HG03521 (cell line): ENCODE measurements around the gene MTHFD2L.
"Not testable (repeated sequence)": the region's sequence is repeated elsewhere in the genome, so short reads cannot be mapped to it uniquely, and the experiment has no call there.

ENCODE experiments used
- ATAC-seq: cut with Tn5 transposase; IDR thresholded peaks from one replicate; pipeline ENCODE4 v1.9.1; 2021; ENCODE audit warnings: mild to moderate bottlenecking, moderate library complexity; ENCODE audit not compliant: unreplicated experiment

MTHFD2L gene

DNA sequence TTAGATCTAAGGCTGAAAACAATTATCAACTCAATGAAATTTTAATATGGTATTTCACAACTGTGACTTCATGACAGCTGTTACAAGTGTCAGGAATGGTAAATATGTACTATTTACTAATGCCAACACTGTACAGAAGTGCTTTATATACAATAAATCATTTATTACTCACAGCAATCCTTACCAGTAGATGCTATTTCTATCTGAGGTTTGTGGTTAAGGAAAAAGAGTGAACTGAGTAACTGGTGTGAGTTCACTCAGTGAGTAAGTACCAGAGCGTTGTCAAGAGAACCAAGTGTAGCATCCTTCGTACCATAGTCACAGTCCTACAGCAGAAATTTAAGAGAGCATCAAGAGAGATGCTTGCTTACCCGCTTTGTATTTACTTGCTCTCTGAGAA lies 23.3 kb downstream of the MTHFD2L start:
- no peak for ATAC-seq

DNA sequence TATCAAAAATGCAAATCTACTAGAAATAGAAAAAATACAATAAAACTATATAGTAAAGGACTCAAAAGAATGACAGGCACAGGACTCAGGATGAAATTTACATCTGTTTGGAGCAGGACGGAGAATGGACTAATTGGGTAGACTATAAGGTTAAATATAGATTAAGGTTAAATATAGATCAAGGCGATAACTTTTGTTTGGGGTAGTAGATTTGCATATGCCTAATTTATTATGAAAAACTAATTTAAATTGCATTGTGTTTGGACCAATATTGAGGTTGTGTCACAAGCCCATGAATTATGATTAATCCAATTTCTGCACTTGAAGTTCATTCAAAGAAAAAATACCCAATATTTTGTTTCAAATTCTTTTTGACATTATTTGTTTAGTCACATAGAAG lies 31.0 kb downstream of the MTHFD2L start:
- ATAC-seq = no peak

DNA sequence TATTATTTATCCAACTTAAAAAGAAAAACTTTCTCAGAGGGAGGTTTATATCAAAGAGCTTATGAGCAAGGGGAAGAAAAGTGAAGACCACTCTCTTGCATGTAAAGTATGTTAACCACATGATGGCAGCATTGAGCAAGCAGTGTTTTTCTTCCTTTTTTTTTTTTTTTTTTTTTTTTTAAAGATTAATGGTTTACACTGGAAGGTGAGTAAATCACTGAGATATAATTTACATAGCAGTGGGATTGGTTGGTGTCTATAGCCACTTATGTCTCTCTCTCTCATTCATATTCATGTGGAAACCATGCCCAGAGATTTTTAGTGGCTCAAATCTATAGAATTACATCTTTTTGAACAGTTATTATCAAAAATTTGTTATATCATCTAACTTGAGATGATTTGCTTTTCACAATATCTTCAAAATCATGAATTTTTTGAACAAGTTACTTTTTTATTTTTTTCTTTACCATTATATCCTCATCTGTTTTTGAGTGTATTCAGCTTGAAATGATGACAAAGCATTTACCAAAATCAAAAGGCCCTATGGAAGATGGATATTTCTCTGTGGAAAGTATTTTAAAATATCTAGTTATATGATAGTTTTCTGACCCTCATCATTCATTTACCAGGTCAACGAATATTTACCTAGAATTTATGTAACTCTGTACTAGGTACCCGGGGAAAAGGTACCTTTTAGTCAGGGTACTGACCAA lies 31.6 kb downstream of the MTHFD2L start:
- no peak for ATAC-seq

DNA sequence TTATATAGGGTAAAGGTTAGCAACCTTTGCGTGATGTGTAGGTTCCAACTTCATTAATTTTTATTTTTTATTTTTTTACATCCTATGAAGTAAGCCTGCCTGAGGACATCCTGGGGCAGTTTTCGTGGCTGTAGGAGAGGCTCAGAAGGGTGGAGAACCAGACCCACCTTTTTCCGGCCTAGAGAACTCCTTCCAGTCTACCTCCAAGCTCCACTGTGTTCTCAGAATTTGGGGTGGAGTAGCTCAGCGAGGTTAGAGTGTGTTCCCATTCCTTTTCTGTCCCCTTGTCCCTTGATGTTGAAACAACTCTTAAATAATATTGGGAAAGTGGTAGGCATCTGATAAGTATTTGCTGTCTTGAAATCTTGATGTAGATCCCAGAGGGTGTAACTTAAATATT lies 32.4 kb downstream of the MTHFD2L start:
- no peak for ATAC-seq

DNA sequence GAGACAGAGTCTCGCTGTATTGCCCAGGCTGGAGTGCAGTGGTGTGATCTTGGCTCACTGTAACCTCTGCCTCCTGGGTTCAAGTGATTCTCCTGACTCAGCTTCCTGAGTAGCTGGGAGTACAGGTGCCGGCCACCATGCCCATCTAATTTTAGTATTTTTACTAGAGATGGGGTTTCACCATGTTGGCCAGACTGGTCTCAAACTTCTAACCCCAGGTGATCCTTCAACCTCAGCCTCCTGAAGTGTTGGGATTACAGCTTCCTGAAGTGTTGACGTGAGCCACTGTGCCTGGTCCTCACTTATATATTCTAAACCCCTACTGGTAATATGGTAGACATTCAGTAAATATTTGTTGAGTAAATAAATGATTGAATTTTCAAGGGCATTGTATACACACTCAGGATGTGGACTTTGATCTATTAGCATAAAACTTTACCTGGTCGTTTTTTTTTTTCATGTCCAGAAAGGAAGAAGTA lies 33.0 kb downstream of the MTHFD2L start:
- ATAC-seq = no peak

DNA sequence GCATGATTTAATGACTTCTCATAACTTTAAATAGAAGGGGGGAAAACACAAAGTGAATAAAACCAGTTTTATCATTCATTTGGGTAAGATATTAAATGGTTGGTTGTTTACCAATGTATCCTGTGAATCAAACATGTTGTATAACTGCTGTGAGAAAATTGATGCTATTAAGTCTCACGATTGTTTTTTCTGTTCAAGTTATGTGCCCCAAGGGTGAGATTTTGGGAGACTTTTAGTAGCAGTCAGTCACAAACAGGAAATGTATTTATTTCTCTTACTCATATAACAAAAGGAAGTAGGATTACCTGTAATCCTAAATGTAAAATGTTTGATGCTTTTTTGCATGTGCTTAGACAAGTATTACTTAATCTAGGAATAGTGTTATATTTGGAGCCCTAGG lies 39.2 kb downstream of the MTHFD2L start:
- no peak for ATAC-seq

DNA sequence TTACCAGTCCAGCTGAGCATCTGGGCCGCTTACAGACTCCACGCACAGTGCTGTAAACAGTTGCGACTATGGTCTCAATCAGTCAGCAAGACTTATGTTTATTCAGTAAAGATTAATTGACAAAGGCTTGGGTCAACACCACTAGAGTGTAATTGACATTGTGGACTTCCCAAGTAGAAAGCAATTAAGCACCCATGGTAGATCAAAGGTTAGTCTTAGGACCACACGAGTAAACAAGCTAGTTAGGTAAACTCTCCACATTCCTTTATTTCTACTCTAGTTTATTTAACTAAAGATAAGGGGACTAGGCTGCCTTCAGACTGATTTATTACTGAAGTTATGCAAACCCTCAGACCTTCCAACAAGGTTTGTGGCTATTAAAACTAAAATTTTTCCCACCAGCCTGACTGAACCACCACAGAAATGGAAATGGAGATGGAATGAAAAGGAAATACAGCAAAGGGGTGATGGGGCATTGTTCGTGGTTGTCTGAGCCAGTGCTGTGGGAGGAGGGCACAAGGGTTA lies 44.2 kb downstream of the MTHFD2L start:
- ATAC-seq = no peak

DNA sequence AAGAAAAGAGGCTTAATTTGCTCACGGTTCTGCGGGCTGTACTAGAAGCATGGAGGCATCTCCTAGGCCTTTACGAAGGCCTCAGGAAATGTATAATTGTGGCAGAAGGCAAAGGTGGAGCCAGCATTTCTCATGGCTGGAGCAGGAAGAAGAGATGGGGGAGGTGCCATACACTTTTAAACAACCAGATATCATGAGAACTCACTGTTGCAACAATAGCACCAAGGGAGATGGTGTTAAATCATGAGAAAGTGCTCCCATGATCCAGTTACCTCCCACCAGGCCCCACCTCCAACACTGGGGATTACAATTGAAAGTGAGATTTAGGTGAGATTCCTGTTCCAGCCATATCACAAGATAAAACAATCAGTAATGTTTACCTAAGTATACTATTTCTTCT lies 45.5 kb downstream of the MTHFD2L start:
- no peak for ATAC-seq

DNA sequence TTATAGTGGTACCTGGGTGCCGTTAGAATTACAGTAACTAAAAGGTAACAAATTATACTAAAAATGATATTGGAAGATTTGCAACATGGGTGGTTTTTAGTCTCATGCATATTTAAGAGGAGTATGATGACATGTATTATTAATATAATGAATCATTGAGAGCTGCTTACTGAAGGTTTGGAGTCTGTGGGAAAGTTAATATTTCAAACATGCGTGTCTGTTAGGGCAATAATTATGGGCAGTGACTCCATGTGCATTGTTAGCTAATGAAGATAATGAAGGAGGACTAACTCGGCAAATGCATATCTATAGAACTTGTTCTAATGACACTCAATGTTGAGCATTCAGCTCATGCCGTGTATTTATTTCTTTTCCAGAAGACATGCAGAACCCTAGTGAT lies 47.1 kb downstream of the MTHFD2L start:
- ATAC-seq = no peak

DNA sequence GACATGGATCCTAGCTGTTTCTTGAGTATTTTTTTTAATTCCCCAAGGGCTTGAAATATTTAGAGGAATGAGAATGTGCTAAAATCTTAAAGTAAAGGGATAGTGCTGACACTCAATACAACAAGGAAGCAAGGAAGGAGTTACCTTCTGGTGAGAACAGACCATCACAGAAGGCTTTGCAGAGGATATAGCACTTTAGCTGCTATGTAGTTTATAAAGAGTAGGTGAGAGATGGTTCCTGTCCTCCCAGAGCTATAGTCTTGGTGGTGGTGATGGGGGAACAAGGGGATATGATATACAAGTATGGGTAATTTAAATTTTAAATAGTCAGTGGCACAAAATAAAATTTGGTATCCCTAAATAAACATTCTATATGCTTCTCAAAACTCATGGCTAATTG lies 47.6 kb downstream of the MTHFD2L start:
- no peak for ATAC-seq

DNA sequence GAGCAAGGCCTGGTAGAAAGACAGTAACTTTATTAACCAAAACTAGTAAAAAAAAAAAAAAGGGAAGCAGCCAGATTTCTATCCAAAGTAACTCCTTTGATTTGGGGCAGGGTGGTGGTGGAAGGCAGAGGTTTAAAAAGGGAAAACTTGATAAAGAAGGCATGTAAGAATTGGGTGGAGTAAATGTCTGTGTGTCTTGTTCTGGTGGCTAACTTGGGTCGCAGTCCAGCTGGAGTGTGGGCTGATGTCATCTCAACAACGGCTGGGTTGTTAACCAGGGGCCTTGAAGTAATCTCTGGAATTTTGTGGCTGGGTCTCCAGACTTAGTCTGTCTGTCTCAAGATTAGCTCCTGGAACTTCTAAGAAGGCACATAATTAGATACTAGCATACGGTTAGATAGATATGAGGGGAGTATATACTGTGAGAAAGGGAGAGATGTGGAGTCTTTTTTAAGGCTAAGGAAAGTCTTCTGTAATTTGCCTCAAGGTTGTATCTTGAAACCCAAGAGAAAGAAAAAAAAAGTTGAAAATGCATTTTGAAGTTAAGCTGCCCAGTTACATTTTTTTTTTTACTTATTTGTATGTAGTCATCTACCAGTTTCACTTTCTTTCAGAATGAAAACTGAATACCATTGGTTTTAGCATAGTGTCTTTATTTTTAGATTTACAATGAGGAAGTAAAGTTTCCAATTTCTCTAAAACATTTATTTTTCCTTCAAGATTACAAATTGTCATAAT lies 48.3 kb downstream of the MTHFD2L start:
- peak; percentile 75 for ATAC-seq

DNA sequence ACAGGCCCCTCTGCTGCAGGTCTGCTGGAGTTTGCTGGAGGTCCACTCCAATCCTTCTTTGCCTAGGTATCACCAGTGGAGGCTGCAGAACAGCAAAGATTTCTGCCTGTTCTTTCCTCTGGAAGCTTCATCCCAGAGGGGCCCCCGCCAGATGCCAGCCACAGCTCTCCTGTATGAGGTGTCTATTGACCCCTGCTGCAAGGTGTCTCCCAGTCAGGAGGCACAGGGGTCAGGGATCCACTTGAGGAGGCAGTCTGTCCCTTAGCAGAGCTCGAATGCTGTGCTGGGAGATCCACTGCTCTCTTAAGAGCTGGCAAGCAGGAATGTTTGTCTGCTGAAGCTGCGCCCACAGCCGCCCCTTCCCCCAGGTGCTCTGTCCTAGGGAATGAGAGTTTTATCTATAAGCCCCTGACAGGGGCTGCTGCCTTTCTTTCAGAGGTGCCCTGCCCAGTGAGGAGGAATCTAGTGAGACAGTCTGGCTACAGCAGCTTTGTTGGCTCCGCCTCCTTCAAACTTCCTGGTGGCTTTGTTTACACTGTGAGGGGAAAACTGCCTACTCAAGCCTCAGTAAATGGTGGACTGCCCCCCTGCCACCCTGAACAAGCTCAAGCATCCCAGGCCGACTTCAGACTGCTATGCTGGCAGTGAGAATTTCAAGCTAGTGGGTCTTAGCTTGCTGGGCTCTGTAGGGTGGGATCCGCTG lies 56.7 kb downstream of the MTHFD2L start:
- not testable (repeated sequence) for ATAC-seq

DNA sequence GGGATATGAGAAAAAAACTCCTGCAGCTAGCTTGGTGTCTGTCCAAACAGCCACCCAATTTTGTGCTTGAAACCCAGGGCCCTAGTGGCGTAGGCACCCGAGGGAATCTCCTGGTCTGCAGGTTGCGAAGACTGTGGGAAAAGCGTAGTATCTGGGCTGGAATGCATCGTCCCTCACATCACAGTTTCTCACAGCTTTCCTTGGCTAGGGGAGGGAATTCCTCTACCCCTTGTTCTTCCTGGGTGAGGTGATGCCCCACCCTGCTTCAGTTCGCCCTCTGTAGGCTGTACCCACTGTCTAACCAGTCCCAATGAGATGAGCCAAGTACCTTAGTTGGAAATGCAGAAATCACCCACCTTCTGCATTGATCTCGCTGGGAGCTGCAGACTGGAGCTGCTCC lies 57.3 kb downstream of the MTHFD2L start:
- ATAC-seq = not testable (repeated sequence)

DNA sequence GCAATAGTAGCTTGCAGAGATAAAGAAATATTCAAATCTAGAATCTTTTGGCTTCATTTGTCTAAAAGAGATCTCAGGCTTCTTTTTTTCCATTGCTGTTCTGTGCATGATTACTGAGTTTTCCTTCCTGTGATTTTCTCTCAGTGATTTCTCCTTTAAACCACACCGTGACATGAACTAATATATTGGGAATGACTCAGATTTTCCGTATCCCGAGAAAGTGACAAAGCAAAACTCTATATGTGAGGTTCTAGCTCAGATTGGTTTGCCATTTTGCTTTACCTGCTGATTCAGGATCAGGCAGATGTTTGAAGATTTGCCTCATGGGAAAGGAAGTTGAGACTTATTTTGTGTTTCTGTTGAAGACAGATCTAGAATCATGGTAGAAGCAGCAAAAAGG lies 59.4 kb downstream of the MTHFD2L start:
- ATAC-seq = no peak

DNA sequence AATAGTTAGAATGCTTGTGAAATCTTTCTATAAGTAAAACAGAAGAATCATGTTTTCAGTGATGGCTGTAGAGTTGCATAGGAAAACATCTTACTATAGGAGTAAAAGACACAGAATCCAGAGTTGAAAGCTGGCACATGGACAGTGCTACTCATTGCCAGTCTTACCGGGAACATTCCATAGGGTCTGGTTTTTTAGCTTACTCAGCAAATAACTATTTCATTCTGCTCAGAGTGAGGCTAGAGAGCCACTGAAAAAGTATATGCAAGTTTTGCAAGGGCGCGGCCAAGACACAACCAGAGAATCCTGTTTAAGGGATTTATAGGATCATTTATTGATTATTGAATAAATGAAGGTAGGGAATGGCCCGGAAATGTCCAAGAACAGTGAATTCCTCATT lies 60.3 kb downstream of the MTHFD2L start:
- no peak for ATAC-seq

DNA sequence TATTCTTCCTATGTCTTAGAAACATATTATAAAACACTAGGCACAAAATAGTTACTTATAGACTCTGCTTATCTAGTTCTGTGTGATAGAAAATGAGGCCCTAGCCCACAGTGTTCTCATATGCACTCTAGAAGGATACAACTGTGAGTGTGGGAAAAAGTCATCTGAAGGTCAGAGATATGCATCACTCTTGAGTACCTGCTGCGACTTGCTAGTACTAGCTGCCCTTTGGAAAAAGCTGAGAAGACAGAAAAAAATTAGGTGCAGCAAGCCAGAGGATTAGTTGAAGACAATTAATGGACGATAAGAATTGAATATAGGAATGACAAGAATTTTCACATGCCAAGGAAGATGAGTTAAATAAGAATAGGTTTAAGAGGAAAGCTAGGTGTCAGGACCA lies 61.3 kb downstream of the MTHFD2L start:
- ATAC-seq = no peak

DNA sequence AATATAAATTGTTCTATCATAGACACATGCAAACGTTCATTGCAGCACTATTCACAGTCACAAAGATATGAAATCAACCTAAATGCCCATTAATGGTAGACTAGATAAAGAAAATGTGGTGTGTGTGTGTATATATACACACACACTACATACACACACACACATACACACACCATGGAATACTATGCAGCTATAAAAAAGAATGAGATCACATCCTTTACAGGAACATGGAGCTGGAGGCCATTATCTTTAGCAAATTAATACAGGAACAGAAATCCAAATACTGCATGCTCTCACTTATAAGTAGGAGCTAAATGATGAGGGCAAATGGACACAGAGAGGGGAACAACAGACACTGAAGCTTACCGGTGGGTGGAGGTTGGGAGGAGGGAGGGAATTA lies 65.2 kb downstream of the MTHFD2L start:
- no peak for ATAC-seq

DNA sequence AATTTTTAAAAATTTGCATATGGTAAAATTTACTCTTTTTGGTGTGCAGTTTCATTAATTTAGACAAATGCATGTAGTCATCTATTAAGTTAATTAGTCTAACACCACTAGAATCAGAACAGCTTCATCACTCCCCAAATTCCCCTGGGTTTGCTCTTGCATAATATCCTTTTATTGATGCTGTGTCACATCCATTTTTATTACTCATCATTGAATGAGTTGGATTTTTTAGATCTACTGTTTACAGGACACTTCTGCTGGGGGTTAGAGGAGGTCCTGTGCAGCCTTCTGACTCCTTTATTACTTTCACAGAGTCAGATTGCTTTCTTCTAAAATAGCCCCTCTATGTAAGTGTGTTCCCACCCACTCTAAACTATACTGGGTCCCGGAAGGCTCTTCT lies 65.9 kb downstream of the MTHFD2L start:
- no peak for ATAC-seq

DNA sequence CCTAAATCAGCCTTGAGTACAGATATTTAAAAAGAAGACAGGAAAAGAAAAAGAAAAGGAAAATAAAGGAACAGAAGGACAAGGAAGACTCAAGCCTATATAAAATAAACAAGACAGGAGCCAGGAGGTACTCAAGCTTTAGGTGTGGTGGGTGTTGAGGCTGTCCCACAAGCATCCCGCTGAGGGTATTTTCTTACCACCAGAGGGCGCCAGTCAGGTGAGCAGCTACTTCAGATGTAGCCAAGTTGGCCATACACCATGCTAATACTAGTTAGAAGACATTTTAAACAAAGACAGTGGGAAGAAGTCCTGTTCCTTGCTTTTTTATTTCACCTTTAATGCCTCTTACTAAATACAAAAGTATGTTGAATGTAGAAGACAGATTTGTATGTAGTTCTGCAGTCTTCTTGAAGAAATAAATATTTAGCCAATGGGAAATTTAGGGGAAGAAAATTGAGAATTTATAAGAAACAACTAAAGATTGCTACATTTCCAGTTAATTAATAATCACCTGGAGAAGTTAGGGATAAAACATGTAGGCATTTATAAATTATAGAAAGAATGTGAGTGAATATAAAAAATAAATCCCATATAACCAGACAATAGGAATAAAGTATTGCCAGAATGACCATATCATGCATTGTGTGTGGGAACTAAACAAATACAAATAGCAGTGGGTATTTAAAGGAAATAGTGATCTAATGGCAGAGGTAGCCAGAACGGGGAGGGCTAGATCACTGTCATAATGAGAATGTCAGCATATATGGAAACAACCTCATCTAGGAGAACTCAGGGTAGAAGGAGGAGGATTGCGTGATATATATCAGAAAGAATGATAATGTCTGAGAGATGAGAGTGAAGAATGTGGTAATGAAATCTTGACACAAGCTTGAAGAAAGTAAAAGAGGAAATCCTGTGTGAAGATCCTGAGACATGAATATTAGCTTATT lies 71.0 kb downstream of the MTHFD2L start:
- peak; percentile 87 for ATAC-seq

DNA sequence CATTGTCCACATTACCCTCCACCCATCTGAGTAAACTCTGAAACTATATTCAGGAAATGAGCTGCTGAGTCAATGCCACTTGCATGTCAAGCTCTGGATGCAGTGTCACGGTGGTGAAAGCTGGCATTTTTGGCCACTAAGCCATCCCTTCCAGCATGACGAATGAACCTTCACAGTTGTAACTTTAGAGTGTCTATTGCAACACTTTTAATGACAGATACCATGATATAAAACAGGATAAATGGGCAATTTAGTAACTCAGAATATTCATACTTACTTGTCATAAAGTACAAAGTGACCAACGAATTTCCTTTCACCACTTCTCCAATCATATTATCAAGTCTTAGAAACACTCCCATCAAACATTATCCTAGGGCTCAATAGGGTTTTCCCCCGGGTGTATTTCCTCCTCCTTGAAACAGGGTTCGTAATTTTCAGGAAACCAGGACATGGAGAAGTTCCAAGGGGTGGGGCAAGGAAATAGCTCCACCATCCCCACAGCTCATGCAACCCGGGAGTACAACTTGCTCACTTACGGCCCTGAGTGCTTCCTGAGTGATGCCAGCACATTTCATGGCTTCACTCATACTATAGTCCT lies 73.1 kb downstream of the MTHFD2L start:
- ATAC-seq = no peak
